Body of pancreas (tissue), 4 donors: ENCODE data around the gene CTTN.

Experiments
- CTCF ChIP-seq, 7 experiments: fragments of 450-650 bp in 4 of 7; fragments of 200-600 bp in 3 of 7; sonication (generic) in 3 of 7; IDR thresholded peaks; one replicate each; pipeline ENCODE4 v1.5.1; 2016 to 2019; ENCODE audit warnings: antibody characterized with exemption in 7 of 7
- POLR2A ChIP-seq, 3 donors: fragments of 450-650 bp; IDR thresholded peaks; one replicate each; pipeline ENCODE4 v1.6.1; 2016; ENCODE audit warnings: antibody characterized with exemption in 3 of 3, mild to moderate bottlenecking in 2 of 3

- TF ChIP-seq CTCF (IDR thresholded peaks at IDR 0.05) (no peak), POLR2A (IDR thresholded peaks at IDR 0.05) (no peak)
Measured at GRCh38 chr11:70364745-70365543, 33.4 kb upstream of the CTTN start.
